ENCODE data around the gene KIAA1217.

The KIAA1217 gene

GRCh38 chr10:24177636-24178035 is 31.3 kb upstream of the KIAA1217 start:
- TF ChIP-seq TAF1 (IDR thresholded peaks at IDR 0.05; ENCODE audit: low read depth, low read length) (no peak), SPI1 (IDR thresholded peaks at IDR 0.05; ENCODE audit: low read depth, low read length) (no peak), POU2F2 (IDR thresholded peaks at IDR 0.05; ENCODE audit: low read depth, low read length) (no peak), PAX5 (IDR thresholded peaks at IDR 0.05; ENCODE audit: insufficient read depth, low read length, severe bottlenecking) (no peak), POLR2A (IDR thresholded peaks at IDR 0.05; ENCODE audit: low read depth, low read length) (no peak), POLR2AphosphoS5 (IDR thresholded peaks at IDR 0.05; ENCODE audit: low read depth, low read length) (no peak)
- DNase-seq (ENCODE audit: insufficient read length, low spot score) (no peak), FAIRE-seq (no peak)

GRCh38 chr10:24180891-24181290 is 28.0 kb upstream of the KIAA1217 start:
- no peak for FAIRE-seq
- TF ChIP-seq POU2F2 (IDR thresholded peaks at IDR 0.05; ENCODE audit: low read depth, low read length) (no peak), PAX5 (IDR thresholded peaks at IDR 0.05; ENCODE audit: insufficient read depth, low read length, severe bottlenecking) (no peak), POLR2A (IDR thresholded peaks at IDR 0.05; ENCODE audit: low read depth, low read length) (no peak), TAF1 (IDR thresholded peaks at IDR 0.05; ENCODE audit: low read depth, low read length) (no peak), POLR2AphosphoS5 (IDR thresholded peaks at IDR 0.05; ENCODE audit: low read depth, low read length) (no peak), SPI1 (IDR thresholded peaks at IDR 0.05; ENCODE audit: low read depth, low read length) (no peak)
- DNase-seq (ENCODE audit: insufficient read length, low spot score), result no peak

GRCh38 chr10:24184455-24184854 is 24.5 kb upstream of the KIAA1217 start:
- no peak for FAIRE-seq
- no peak for TF ChIP-seq SPI1 (IDR thresholded peaks at IDR 0.05; ENCODE audit: low read depth, low read length)
- TF ChIP-seq TAF1 (IDR thresholded peaks at IDR 0.05; ENCODE audit: low read depth, low read length), result no peak
- TF ChIP-seq PAX5 (IDR thresholded peaks at IDR 0.05; ENCODE audit: insufficient read depth, low read length, severe bottlenecking), result no peak
- TF ChIP-seq POLR2AphosphoS5 (IDR thresholded peaks at IDR 0.05; ENCODE audit: low read depth, low read length), result no peak
- TF ChIP-seq POLR2A (IDR thresholded peaks at IDR 0.05; ENCODE audit: low read depth, low read length), result no peak
- TF ChIP-seq POU2F2 (IDR thresholded peaks at IDR 0.05; ENCODE audit: low read depth, low read length), result no peak
- no peak for DNase-seq (ENCODE audit: insufficient read length, low spot score)

GRCh38 chr10:24193330-24193729 is 15.6 kb upstream of the KIAA1217 start:
- no peak for DNase-seq (ENCODE audit: insufficient read length, low spot score)
- FAIRE-seq, result no peak
- TF ChIP-seq PAX5 (IDR thresholded peaks at IDR 0.05; ENCODE audit: insufficient read depth, low read length, severe bottlenecking) (no peak), POLR2A (IDR thresholded peaks at IDR 0.05; ENCODE audit: low read depth, low read length) (no peak), TAF1 (IDR thresholded peaks at IDR 0.05; ENCODE audit: low read depth, low read length) (no peak), POU2F2 (IDR thresholded peaks at IDR 0.05; ENCODE audit: low read depth, low read length) (no peak), POLR2AphosphoS5 (IDR thresholded peaks at IDR 0.05; ENCODE audit: low read depth, low read length) (no peak), SPI1 (IDR thresholded peaks at IDR 0.05; ENCODE audit: low read depth, low read length) (no peak)

- DNase-seq (ENCODE audit: insufficient read length, low spot score) (no peak), FAIRE-seq (no peak)
- TF ChIP-seq SPI1 (IDR thresholded peaks at IDR 0.05; ENCODE audit: low read depth, low read length), result no peak
- TF ChIP-seq POLR2AphosphoS5 (IDR thresholded peaks at IDR 0.05; ENCODE audit: low read depth, low read length), result no peak
- TF ChIP-seq POLR2A (IDR thresholded peaks at IDR 0.05; ENCODE audit: low read depth, low read length), result no peak
- TF ChIP-seq PAX5 (IDR thresholded peaks at IDR 0.05; ENCODE audit: insufficient read depth, low read length, severe bottlenecking), result no peak
- TF ChIP-seq POU2F2 (IDR thresholded peaks at IDR 0.05; ENCODE audit: low read depth, low read length), result no peak
- no peak for TF ChIP-seq TAF1 (IDR thresholded peaks at IDR 0.05; ENCODE audit: low read depth, low read length)
Measured at GRCh38 chr10:24197263-24197662, 11.7 kb upstream of the KIAA1217 start.

GRCh38 chr10:24201503-24202180 is 7.3 kb upstream of the KIAA1217 start:
- no peak for TF ChIP-seq POLR2A (IDR thresholded peaks at IDR 0.05; ENCODE audit: low read depth, low read length)
- no peak for TF ChIP-seq SPI1 (IDR thresholded peaks at IDR 0.05; ENCODE audit: low read depth, low read length)
- no peak for TF ChIP-seq POLR2AphosphoS5 (IDR thresholded peaks at IDR 0.05; ENCODE audit: low read depth, low read length)
- TF ChIP-seq PAX5 (IDR thresholded peaks at IDR 0.05; ENCODE audit: insufficient read depth, low read length, severe bottlenecking), result no peak
- no peak for TF ChIP-seq POU2F2 (IDR thresholded peaks at IDR 0.05; ENCODE audit: low read depth, low read length)
- no peak for TF ChIP-seq TAF1 (IDR thresholded peaks at IDR 0.05; ENCODE audit: low read depth, low read length)
- no peak for FAIRE-seq
- no peak for DNase-seq (ENCODE audit: insufficient read length, low spot score)

- TF ChIP-seq TAF1 (IDR thresholded peaks at IDR 0.05; ENCODE audit: low read depth, low read length) (no peak), POLR2A (IDR thresholded peaks at IDR 0.05; ENCODE audit: low read depth, low read length) (no peak), POLR2AphosphoS5 (IDR thresholded peaks at IDR 0.05; ENCODE audit: low read depth, low read length) (no peak), SPI1 (IDR thresholded peaks at IDR 0.05; ENCODE audit: low read depth, low read length) (no peak)
- FAIRE-seq (no peak), DNase-seq (ENCODE audit: insufficient read length, low spot score) (no peak)
Measured at GRCh38 chr10:24202181-24202570, 6.8 kb upstream of the KIAA1217 start.

GRCh38 chr10:24205821-24206220 is 3.1 kb upstream of the KIAA1217 start:
- FAIRE-seq (no peak), DNase-seq (ENCODE audit: insufficient read length, low spot score) (no peak)
- no peak for TF ChIP-seq POLR2AphosphoS5 (IDR thresholded peaks at IDR 0.05; ENCODE audit: low read depth, low read length)
- TF ChIP-seq TAF1 (IDR thresholded peaks at IDR 0.05; ENCODE audit: low read depth, low read length), result no peak
- TF ChIP-seq POU2F2 (IDR thresholded peaks at IDR 0.05; ENCODE audit: low read depth, low read length), result no peak
- no peak for TF ChIP-seq POLR2A (IDR thresholded peaks at IDR 0.05; ENCODE audit: low read depth, low read length)
- TF ChIP-seq SPI1 (IDR thresholded peaks at IDR 0.05; ENCODE audit: low read depth, low read length), result no peak
- no peak for TF ChIP-seq PAX5 (IDR thresholded peaks at IDR 0.05; ENCODE audit: insufficient read depth, low read length, severe bottlenecking)

GRCh38 chr10:24206334-24206733 is 2.6 kb upstream of the KIAA1217 start:
- no peak for FAIRE-seq
- no peak for DNase-seq (ENCODE audit: insufficient read length, low spot score)
- TF ChIP-seq SPI1 (IDR thresholded peaks at IDR 0.05; ENCODE audit: low read depth, low read length) (peak; percentile 69), POLR2AphosphoS5 (IDR thresholded peaks at IDR 0.05; ENCODE audit: low read depth, low read length) (no peak), TAF1 (IDR thresholded peaks at IDR 0.05; ENCODE audit: low read depth, low read length) (no peak), POU2F2 (IDR thresholded peaks at IDR 0.05; ENCODE audit: low read depth, low read length) (no peak), POLR2A (IDR thresholded peaks at IDR 0.05; ENCODE audit: low read depth, low read length) (no peak), PAX5 (IDR thresholded peaks at IDR 0.05; ENCODE audit: insufficient read depth, low read length, severe bottlenecking) (no peak)

- no peak for TF ChIP-seq POLR2AphosphoS5 (IDR thresholded peaks at IDR 0.05; ENCODE audit: low read depth, low read length)
- no peak for TF ChIP-seq SPI1 (IDR thresholded peaks at IDR 0.05; ENCODE audit: low read depth, low read length)
- TF ChIP-seq PAX5 (IDR thresholded peaks at IDR 0.05; ENCODE audit: insufficient read depth, low read length, severe bottlenecking), result no peak
- no peak for TF ChIP-seq TAF1 (IDR thresholded peaks at IDR 0.05; ENCODE audit: low read depth, low read length)
- TF ChIP-seq POLR2A (IDR thresholded peaks at IDR 0.05; ENCODE audit: low read depth, low read length), result no peak
- FAIRE-seq (no peak), DNase-seq (ENCODE audit: insufficient read length, low spot score) (no peak)
Measured at GRCh38 chr10:24206926-24207325, 2.0 kb upstream of the KIAA1217 start.

Data from GM12891 (cell line).